NCI-H1092 treated with DMSO at 0.1 percent for 48 hours (cell line): Measurements from ENCODE around the gene PAFAH1B1.
"Not testable (repeated sequence)": the region's sequence is repeated elsewhere in the genome, so short reads cannot be mapped to it uniquely, and the experiment has no call there.

ENCODE experiments used
- DNase-seq: peaks from one replicate; lab custom pipeline; 2025; lab: John Stamatoyannopoulos, UW

Gene PAFAH1B1

DNA sequence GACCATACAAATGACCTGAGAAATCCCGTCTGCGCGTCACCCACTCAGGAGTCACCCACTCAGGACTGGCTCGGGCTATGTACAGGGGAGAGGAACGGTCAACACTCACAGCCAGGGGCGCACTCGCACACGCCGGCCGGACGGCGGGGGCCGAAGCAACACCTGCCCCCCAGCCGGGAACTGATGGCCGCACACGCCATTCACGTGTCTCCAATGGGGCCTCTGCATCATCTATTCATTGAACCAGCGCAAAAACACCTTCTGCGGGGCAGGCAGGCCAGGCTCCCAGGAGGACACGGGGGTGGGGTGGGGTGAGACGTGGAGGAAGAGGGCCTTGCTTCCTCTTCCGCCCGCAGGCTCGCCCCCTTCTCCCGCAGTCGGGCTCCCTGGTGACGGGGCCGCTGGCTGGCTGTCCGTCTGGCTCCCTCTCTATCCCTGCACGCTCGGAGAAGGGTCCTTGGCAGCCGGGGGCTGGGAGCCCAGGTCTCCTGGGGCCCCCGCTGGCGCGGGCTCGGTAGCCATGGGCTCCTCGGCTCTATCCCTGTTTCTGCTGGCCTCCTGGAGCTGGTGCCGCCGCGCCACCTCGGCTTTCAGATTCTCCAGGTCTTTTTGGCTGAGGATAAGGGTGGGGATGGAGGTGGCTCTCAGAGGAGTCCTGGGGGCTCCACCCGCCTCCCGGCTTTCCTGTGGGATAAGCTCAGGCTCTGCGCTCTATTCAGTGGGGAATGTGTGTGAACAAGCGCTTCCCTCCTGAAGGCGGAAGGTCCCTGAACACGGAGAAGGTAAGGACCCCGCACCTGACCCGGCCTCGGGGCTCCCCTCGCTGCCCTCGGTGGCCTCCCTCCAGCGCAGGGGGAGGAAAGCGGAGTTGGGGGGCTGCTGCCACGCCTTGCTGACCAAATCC is 97.0 kb downstream of the PAFAH1B1 start:
- no peak for DNase-seq

GRCh38 chr17:2691069-2691871 is 97.8 kb downstream of the PAFAH1B1 start:
- DNase-seq = no peak

DNA sequence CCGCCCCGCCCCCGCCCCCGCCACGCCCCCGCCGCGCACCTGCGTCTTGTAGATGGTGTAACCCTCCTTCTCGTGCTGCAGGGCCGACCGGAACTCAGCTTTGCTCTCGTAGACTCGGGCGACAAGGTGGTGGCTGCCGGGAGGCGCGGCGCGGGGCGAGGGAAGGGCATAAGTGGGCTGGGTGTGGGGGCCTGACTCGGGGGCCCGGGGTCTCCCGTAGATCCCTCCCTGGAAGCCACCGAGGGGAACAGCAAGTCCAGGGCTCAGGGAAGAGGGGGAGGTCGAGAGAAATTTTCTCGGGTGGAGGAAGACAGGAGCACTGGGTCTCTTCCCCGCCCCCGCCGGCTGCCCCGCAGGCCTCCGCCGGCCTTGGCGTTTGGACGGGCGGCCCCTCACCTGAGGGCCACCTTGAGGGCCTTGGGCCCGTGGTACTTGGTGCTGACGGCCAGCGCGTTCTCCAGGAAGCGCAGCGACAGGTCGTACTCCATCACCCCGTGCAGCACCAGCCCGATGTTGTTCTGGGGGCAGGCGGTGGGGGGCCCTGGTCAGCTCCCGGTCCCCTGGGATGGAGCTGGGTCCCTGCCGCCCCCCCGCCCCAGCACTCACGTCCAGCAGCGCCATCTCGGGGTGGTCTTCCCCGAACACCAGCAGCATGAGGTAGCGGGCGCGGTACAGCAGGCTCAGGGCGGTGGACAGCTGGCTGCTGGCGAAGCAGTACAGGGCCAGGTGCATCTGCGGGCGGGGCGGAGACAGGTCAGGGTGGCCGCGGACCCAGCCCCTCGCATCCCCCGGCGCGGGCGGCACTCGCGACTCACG is 98.7 kb downstream of the PAFAH1B1 start:
- no peak for DNase-seq

DNA sequence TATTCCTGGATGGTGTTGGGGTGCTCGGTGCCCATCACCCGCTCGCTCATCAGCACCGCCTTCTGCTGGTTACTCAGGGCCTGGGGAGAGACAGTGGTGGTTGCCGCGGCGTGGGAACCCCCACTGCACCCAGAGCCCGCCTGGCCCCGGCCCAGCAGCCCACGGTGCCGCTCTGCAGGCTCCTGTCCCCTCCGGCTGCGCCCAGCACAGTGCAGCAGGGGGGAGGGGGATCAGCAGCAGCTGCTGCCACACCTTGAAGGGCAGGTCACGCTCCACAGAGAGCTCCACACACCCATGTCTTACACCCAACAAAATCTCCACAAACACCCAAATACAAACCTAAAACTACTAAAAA is 99.3 kb downstream of the PAFAH1B1 start:
- DNase-seq = no peak

GRCh38 chr17:2693561-2694380 is 100.3 kb downstream of the PAFAH1B1 start:
- no peak for DNase-seq

DNA sequence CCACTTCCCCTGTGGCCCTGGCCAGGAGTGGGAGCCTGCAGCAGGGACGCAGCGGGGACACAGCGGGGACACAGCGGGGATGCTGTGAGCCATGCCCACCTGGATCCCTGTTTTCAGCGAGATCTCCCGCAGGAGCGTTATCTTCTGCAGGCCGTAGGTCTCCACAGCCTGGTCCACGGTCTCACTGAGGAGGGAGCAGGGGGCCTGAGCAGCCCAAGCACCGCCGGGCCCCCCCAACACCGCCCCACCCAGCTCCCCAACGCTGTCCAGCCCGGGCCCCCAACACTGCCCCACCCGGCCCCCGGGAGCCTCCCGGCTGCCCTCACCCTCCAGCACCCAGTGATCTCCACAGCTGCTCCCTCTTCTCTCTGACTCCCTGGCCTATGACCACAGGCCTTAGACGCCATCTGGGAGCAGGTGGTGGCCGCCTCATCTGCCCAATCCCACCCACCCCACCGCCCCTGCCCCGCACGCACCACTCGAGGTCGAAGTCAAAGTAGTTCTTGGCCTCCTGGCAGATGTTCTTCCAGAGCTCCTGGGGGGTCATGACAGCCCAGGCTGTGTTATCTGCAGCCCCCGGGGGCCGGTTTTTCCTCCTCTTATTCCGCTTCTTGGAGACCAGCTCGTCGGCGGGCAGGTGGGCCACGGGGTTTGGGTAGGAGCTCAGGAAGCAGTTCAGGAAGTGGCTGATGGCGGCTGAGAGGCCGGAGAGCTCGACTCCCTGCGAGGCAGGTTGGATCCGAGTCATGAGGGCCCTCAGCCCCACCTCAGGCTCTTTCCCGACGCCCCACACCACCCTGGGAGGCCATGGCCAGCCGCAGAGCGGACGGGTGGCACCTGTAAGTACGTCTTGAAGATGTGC is 101.2 kb downstream of the PAFAH1B1 start:
- DNase-seq = no peak

- no peak for DNase-seq
Observed at GRCh38 chr17:2695243-2695960, 101.9 kb downstream of the PAFAH1B1 start.

DNA sequence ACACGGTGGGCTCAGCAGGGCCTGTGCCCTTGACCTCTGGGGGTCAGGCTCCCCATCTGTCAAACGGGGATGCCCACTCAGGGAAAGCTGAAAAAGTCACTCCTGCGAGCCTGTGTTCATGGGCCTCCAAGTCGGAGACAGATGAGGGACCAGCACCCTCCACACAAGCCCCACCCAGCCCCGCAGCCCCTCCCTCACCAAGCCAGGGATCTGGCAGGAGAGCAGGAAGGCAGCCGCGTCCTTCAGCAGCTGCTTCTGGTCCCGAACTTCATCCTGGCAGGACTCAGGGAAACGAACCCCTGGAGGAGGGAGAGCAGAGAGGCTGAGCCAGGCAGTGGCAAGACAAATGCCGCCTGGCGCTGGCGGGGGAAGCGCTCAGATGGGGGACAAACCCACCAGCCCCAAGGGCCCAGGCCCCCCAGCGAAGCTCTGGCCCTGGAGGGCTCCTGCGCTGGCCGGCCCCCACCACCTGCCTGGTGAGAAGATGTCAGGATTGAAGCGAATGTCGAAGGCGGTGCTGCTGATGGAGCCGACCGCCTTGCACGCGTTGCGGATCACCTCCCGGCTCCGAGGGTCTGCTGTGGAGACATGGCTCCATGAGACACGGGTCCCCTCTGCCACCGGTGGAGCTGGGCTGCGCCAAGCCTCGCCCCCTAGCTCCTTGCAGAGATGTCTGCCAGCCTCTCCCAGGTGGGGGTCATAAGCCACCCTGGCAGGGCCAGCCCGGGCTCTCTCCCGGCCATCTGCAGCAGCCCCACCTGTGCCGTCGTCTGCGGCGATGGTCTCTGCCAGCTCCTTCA is 102.7 kb downstream of the PAFAH1B1 start:
- DNase-seq = no peak

GRCh38 chr17:2697611-2698162 is 104.2 kb downstream of the PAFAH1B1 start:
- DNase-seq = no peak

DNA sequence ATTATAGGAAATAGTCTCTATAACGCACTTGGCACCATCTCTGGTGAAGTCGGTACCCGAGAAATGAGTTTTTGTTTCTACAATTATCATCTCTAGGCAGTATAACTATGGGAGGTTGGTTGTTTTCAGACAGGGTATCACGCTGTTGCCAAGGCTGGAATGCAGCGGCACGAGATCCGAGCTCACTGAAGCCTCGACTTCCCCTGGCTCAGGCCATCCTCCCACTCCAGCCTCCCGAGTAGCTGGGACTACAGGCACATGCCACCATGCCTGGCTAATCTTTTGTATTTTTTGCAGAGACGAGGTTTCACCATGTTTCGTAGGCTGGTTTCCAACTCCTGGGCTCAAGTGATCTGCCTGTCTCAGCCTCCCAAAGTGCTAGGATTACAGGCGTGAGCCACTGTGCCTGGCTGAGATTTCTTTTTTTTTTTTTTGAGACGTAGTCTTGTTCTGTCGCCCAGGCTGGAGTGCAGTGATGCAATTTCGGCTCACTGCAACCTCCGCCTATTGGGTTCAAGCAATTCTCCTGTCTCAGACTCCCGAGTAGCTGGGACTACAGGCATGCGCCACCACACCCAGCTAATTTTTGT is 105.9 kb downstream of the PAFAH1B1 start:
- not testable (repeated sequence) for DNase-seq

GRCh38 chr17:2700030-2700490 is 106.6 kb downstream of the PAFAH1B1 start:
- DNase-seq = no peak

DNA sequence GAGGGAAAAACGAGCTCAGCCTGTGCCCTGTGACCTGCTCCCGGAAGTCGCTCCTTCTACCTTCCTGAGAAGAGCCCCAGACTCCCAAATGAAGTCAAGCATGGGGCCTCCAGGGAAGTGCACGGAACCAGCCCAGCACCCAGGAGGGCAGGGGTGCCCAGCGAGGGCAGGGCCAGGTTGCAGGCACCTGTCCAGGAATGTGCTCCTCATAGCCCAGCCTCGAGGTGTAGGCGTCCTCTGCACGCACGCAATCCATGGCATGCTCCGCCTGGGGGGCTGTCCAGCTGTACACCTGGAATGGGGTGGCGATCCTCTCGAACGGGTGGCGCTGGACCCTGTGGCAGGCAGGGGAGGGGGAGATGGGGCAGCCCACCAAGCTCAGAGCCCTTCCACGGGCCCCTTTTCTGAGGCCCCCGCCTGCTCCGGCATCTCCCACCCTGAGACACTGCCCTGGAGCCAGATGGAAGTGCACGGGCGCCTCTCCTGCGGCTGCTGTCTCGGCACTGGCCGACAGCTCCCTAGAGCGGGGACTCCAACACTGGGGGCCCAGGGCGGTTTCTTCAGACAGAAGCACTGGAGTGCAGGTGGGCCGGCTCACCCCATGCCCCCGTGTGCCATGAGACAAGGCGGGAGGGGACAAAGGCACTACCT is 107.2 kb downstream of the PAFAH1B1 start:
- peak; percentile 84 for DNase-seq

DNA sequence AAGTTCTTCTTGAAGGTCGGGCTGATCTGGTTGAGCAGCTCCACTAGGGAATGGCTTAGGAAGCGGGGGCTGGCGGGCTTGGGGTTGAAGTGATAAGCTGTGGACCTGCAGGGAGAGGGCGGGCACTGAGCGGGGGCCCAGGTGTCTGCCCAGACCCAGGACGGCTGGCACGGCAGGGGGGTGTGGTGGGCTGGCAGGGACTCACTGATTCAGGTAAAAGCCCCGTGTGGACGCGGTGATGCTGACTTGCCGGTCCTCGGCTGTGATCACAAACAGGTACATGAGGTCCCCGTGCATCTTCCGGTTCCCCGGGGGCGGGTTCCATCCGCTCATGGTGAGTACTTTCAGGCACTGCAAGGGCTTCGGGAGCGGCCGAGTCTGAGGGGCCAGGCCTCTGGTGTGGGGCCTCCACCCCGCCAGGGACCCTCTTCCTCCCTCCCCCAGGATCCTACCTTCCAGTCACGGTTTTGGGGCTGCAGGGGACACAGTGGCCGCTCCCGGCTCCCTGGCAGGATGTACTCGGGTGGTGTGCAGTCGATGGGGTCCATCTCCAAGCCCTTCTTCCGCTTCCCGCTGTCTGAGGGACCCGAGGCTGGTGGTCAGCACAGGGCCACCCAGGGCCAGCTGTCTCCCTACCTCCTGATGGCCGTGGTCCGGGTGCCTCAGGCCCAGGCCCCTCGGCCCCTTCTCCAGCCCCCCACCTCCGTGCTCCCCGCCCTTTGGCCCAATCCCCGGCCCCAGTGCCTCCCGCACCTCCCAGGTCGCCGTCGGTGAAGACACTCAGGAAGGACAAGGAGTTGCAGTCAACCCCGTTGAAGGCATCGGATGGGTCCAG is 107.9 kb downstream of the PAFAH1B1 start:
- no peak for DNase-seq

GRCh38 chr17:2701996-2702741 is 108.7 kb downstream of the PAFAH1B1 start:
- no peak for DNase-seq

DNA sequence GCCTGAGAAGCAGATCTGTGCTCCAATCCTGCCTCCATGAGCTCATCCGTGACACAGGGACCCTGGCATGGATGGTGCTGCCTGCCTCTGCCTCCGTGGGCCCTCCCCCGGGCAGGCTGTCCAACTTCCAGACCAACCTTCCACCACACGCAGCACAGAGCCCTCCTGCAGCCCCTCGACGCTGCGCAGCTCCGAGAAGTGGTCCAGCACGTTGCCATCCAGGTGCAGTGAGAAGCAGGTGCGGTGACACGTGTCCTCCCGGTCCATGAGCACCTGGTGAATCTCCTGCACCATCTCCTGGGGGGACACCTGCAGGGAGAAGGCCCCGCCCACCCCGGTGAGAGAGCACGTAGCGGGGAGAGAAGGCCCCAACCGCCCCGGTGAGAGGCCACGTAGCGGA is 109.7 kb downstream of the PAFAH1B1 start:
- no peak for DNase-seq

- DNase-seq = no peak
Observed at GRCh38 chr17:2703606-2704005, 110.2 kb downstream of the PAFAH1B1 start.
